ENCODE measurements around the gene MCM5.

DNA sequence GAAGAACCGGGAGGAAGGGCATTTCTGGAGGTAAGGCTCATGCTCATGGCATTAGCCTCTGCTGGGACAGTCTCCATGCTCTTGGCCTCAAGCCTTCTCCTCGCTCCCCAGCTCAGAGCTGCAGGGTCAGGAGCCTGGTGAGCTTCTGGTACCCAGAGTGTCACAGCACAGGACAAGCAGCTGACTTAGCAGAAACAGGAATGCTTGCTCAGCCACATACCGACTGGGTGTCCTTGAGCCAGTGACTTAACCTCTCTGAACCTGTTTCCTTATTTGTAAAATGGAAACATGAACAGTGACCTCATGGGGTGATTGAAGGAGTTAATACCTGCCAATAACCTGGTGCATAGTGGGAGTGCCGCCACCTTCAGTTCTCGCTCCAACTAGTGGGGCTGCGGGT lies 72.5 kb downstream of the MCM5 start:
- TF ChIP-seq, protein P1, sequence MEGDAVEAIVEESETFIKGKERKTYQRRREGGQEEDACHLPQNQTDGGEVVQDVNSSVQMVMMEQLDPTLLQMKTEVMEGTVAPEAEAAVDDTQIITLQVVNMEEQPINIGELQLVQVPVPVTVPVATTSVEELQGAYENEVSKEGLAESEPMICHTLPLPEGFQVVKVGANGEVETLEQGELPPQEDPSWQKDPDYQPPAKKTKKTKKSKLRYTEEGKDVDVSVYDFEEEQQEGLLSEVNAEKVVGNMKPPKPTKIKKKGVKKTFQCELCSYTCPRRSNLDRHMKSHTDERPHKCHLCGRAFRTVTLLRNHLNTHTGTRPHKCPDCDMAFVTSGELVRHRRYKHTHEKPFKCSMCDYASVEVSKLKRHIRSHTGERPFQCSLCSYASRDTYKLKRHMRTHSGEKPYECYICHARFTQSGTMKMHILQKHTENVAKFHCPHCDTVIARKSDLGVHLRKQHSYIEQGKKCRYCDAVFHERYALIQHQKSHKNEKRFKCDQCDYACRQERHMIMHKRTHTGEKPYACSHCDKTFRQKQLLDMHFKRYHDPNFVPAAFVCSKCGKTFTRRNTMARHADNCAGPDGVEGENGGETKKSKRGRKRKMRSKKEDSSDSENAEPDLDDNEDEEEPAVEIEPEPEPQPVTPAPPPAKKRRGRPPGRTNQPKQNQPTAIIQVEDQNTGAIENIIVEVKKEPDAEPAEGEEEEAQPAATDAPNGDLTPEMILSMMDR (IDR thresholded peaks at IDR 0.05), result no peak
- no peak for TF ChIP-seq POLR2A (IDR thresholded peaks at IDR 0.05)
